Measurements from ENCODE around the gene MRGPRX4.

MRGPRX4 gene

GRCh38 chr11:18221274-18221876 lies 48.7 kb downstream of the MRGPRX4 start:
- DNase-seq (ENCODE audit: low read depth), result no peak

DNA sequence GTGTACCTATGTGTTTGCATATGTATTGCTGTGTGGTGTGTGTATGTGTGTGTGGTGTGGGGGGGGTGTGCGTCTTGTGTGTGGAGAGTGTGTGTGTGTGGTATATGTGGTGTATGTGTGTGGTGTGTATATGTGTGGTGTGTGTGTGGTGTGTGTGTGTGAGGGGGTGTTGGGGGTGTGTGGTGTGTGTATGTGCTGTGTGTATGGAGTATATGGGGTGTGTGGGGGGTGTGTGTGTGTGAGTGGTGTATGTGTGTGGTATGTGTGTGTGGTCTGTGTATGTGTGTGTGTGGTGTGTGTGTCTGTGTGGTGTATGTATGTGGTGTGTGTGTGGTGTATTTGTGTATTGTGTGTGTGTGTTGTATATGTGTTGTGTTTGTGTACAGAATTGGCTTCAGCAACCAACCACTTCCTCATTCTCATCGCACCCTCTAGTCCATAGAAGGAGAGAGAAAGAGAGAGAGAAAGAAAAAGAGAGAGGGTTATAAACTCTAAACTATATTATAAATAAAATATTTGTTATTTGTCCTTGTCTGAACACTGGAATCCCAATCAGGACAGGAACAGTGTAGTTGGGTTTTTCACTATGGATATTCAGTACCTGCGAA lies 50.3 kb downstream of the MRGPRX4 start:
- DNase-seq (ENCODE audit: low read depth), result no peak
